ENCODE measurements around the gene ERC2.

ERC2 gene

DNA sequence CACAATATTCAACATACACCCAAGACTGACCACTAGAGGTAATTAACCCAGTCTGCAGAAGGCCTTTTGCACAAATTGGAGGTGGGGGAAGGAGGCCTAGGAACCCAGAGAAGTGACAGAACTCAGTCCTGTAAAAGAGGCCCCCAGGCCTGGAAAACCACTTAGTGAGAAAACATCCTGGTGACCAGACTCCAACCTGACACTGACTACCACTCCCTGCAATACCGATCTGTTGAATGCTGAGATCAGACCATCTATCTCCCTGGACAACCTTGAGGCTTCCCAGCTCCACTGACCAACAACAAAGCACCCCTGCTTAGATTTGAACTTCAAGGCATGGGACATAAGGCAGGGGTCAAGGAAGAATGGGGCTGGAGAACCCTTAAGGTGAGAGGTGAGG is 719.2 kb downstream of the ERC2 start:
- TF ChIP-seq, protein P1, sequence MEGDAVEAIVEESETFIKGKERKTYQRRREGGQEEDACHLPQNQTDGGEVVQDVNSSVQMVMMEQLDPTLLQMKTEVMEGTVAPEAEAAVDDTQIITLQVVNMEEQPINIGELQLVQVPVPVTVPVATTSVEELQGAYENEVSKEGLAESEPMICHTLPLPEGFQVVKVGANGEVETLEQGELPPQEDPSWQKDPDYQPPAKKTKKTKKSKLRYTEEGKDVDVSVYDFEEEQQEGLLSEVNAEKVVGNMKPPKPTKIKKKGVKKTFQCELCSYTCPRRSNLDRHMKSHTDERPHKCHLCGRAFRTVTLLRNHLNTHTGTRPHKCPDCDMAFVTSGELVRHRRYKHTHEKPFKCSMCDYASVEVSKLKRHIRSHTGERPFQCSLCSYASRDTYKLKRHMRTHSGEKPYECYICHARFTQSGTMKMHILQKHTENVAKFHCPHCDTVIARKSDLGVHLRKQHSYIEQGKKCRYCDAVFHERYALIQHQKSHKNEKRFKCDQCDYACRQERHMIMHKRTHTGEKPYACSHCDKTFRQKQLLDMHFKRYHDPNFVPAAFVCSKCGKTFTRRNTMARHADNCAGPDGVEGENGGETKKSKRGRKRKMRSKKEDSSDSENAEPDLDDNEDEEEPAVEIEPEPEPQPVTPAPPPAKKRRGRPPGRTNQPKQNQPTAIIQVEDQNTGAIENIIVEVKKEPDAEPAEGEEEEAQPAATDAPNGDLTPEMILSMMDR (IDR thresholded peaks at IDR 0.05; ENCODE audit: low read length) = no peak
- no peak for TF ChIP-seq EZH2 (IDR thresholded peaks at IDR 0.05; ENCODE audit: borderline replicate concordance, low read length)
- Histone ChIP-seq H3K79me2 (ENCODE audit: insufficient read depth, low read length) (no peaks in the 10 kb centered on the region), H3K9me3 (ENCODE audit: low read length) (no peaks in the 10 kb centered on the region), H4K20me1 (ENCODE audit: insufficient read depth, low read length) (no peaks in the 10 kb centered on the region), H3K9ac (ENCODE audit: low read length) (no peak overlapping the region), H2AFZ (ENCODE audit: low read length) (no peak overlapping the region), H3K4me1 (ENCODE audit: insufficient read depth, low read length, severe bottlenecking) (peaks cover 29% of the 10 kb centered on the region), H3K9me2 (ENCODE audit: low read depth, low read length) (no peaks in the 10 kb centered on the region), H3F3A (ENCODE audit: insufficient read depth, low read length) (no peaks in the 10 kb centered on the region), H3K27me3 (ENCODE audit: insufficient read depth, low read length) (no peaks in the 10 kb centered on the region), H3K4me3 (ENCODE audit: low read depth, low read length, poor library complexity, severe bottlenecking) (no peak overlapping the region), H3K27ac (ENCODE audit: low read depth, low read length, poor library complexity, severe bottlenecking) (no peak overlapping the region), H3K4me2 (ENCODE audit: low read length) (no peak overlapping the region), H3K36me3 (ENCODE audit: insufficient read depth, low read length) (no peaks in the 10 kb centered on the region)

DNA sequence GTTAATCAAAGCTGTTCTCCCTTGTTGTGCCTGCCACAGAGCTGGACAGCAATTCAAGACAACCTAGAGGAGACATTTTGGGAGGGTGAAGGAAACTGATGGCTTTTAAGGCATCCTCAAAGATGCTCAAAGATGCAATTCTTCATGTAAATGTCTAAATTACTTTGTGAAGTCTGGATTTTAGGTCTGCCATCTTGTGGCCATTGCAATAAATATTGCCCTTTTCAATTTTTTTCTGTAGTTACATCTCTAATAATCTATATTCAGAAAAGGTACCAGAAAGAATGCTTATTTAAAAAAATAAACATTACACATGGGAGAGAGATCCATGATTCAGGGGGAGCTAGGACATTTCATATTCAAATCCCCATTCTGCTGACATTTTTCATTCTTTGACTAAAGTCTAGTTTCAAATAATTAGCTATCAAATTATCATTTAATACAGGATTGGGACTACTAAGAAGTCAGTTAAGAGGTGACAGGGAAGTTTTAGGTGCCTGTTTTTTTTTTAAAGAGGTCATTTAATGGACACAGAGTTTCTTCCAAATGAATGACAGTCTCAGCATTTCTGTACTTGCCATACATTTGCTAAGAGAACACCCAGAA is 721.4 kb downstream of the ERC2 start:
- H3K9me2 ChIP-seq (ENCODE audit: low read depth, low read length) = no peaks in the 10 kb centered on the region
- no peak for TF ChIP-seq EZH2 (IDR thresholded peaks at IDR 0.05; ENCODE audit: borderline replicate concordance, low read length)
- TF ChIP-seq, protein P1 (IDR thresholded peaks at IDR 0.05; ENCODE audit: low read length) = peak; percentile 62; the same call in 1 of the 2 replicates
- H3K79me2 ChIP-seq (ENCODE audit: insufficient read depth, low read length) = no peaks in the 10 kb centered on the region
- peaks cover 42% of the 10 kb centered on the region for H3K4me1 ChIP-seq (ENCODE audit: insufficient read depth, low read length, severe bottlenecking)
- no peak overlapping the region; the same call in 1 of the 2 replicates for H3K4me2 ChIP-seq (ENCODE audit: low read length)
- H3K4me3 ChIP-seq (ENCODE audit: low read depth, low read length, poor library complexity, severe bottlenecking) = no peak overlapping the region
- peak overlapping the region; percentile 52 for H3K27ac ChIP-seq (ENCODE audit: low read depth, low read length, poor library complexity, severe bottlenecking)
- H3F3A ChIP-seq (ENCODE audit: insufficient read depth, low read length) = no peaks in the 10 kb centered on the region
- no peak overlapping the region for H2AFZ ChIP-seq (ENCODE audit: low read length)
- H4K20me1 ChIP-seq (ENCODE audit: insufficient read depth, low read length) = no peaks in the 10 kb centered on the region
- H3K9ac ChIP-seq (ENCODE audit: low read length) = no peak overlapping the region
- no peaks in the 10 kb centered on the region for H3K36me3 ChIP-seq (ENCODE audit: insufficient read depth, low read length)
- H3K9me3 ChIP-seq (ENCODE audit: low read length) = no peaks in the 10 kb centered on the region
- H3K27me3 ChIP-seq (ENCODE audit: insufficient read depth, low read length) = no peaks in the 10 kb centered on the region

- Histone ChIP-seq H3K27ac (ENCODE audit: low read depth, low read length, poor library complexity, severe bottlenecking) (peak overlapping the region; percentile 31), H3K9me2 (ENCODE audit: low read depth, low read length) (no peaks in the 10 kb centered on the region), H3K36me3 (ENCODE audit: insufficient read depth, low read length) (no peaks in the 10 kb centered on the region), H3K4me1 (ENCODE audit: insufficient read depth, low read length, severe bottlenecking) (peaks cover 34% of the 10 kb centered on the region), H3K9me3 (ENCODE audit: low read length) (no peaks in the 10 kb centered on the region), H3K79me2 (ENCODE audit: insufficient read depth, low read length) (no peaks in the 10 kb centered on the region), H3F3A (ENCODE audit: insufficient read depth, low read length) (no peaks in the 10 kb centered on the region), H4K20me1 (ENCODE audit: insufficient read depth, low read length) (no peaks in the 10 kb centered on the region), H3K4me2 (ENCODE audit: low read length) (no peak overlapping the region), H3K9ac (ENCODE audit: low read length) (no peak overlapping the region), H2AFZ (ENCODE audit: low read length) (no peak overlapping the region), H3K27me3 (ENCODE audit: insufficient read depth, low read length) (no peaks in the 10 kb centered on the region), H3K4me3 (ENCODE audit: low read depth, low read length, poor library complexity, severe bottlenecking) (no peak overlapping the region)
- no peak for TF ChIP-seq EZH2 (IDR thresholded peaks at IDR 0.05; ENCODE audit: borderline replicate concordance, low read length)
Observed at GRCh38 chr3:55742832-55743136, 725.5 kb downstream of the ERC2 start.
